MV-4-11 (cell line): Measurements from ENCODE around the gene ZNF71.
"Not testable (repeated sequence)": the region's sequence is repeated elsewhere in the genome, so short reads cannot be mapped to it uniquely, and the experiment has no call there.

Experiments
- DNase-seq: peaks from one replicate; lab custom pipeline; 2025; lab: John Stamatoyannopoulos, UW

ZNF71 gene

DNA sequence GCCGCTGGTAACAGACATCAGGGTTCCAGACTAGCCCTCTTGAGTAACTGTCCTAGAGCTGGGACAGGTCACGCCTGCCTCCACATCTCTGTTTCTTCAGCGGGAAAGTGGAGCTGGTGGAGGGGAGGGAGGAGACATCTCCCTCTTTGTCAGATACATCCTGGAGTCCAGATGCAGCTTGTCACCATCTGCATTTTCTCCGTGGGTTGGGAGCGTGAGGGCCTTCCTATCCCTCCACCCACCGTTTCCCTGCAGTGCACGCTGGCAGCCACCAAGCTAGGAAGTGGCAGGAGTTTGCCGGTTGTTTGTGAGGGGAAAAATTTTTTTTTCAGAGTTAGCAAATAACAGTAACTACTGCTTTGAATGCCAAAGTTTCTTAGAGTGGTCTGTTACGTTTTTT lies 27.9 kb downstream of the ZNF71 start:
- no peak for DNase-seq

DNA sequence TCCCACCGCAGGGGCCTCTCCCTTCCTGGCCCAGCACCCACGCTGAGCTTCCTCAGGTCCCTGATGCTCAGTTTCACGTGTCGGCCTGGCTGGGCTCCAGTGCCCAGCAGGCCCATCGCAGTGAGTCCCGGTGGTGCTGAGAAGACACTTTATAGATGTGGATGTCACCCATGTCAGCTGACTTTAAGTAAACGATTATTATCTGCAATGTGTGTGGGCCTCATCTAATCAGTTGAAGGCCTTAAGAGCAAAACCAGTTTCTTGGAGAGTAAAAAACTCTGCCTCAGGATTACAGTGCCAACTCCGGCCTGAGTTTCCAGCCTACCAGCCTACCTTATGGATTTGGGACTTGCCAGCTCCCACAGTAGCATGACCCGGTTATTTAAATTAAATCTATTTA lies 30.6 kb downstream of the ZNF71 start:
- no peak for DNase-seq

DNA sequence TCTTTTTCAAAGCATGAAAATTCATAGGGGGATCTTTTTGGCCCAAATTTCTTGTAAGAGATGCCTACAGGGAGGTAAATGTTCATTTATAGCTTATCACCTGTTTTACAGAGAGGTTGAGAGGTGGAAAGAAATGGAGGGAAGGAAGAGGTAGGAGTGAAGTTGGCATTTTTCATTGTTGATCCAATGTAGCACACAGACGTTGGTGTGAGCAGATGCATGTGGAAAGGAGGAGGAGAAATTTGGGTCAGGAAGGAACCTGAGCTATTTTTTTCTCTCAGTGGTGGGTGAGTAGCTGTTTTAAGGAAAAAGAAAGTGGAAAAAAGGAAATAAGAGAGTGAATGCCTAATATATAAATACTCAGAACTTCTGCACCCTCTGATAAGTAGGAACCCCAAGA lies 37.9 kb downstream of the ZNF71 start:
- no peak for DNase-seq

DNA sequence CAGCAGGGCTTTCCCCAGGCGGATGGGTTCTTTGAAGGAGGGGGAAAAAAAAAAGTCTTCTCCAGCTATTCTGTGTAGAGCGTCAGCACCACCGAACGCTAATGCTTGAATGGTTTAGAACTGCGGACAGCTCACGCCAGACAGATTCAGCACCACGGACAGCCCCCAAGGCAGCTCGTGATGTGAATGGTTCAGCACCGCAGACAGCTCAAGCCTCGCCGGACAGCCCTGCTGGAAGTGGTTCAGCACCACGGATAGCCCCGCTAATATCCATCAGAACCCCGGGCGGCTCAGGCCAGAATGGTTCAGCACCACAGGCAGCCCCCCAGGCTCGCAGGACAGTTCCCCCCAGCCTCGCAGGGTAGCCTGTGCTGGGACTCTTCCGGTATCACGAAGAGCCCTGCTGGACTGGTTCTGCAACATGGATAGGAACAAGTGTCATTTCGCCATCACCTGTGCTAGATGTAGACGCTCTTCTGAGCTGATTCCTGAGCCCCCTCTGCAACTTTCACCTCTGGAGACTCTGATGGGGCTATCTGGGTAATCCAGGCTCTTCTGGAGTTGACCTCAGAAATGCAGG lies 43.0 kb downstream of the ZNF71 start:
- DNase-seq: peak; percentile 87

DNA sequence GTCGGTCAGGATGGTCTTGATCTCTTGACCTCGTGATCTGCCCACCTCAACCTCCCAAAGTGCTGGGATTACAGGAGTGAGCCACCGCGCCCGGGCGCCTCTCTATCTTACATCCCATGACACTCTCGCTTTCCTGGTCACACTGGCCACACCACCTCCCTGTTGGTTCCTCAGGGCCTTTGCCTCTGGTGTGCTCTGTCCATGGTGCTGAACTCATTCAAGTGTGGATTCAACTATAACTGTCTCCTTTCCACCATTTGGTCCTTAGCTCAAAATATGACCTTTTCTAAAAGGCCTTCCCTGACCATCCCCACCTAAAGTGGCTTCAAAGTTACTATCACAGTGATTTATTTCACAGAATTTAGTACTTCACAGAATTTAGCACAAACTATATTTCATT lies 44.1 kb downstream of the ZNF71 start:
- peak; percentile 31 for DNase-seq

DNA sequence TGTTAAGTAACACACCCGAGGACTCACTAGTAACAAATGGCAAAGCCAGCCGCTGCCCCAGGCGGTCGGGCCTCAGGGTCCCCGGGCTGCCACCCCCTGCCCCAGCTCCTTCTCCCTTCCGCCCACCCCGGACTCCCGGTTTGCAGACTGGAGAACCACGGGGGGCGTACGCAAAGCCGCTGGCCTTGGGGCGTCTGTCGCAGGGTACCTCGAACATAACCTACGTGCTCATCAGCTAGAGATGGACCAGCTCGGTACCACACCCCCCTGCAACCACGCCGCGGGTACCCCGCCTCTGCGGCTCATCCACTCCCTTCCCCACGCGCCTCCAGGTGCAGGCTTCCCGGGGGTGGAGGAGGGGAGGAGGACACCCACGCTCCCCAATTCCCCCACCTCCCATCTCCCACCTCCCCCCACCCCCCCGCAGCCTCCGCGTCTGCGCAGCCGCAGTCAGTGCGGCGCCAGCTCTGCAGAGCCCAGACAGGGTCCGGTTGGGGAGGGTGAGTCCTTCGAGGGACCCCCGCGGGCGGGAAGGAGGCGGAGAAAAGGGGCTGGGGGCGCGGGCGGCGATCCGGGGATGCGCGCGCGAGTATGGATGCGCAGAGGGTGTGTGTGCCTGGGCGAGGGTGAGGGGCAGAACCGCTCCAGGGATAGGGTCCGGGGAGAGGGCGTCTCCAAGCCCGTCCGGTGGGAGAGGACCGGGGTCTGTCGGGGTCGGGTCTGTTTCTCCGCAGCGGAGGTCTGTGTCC lies 47.8 kb downstream of the ZNF71 start, which contains the start of gene SMIM17:
Gene SMIM17, plus strand, starts transcription at position 449 of the 749 bp plus-strand sequence. CDS start 2,509 bp downstream, outside the sequence.
- DNase-seq: no peak

DNA sequence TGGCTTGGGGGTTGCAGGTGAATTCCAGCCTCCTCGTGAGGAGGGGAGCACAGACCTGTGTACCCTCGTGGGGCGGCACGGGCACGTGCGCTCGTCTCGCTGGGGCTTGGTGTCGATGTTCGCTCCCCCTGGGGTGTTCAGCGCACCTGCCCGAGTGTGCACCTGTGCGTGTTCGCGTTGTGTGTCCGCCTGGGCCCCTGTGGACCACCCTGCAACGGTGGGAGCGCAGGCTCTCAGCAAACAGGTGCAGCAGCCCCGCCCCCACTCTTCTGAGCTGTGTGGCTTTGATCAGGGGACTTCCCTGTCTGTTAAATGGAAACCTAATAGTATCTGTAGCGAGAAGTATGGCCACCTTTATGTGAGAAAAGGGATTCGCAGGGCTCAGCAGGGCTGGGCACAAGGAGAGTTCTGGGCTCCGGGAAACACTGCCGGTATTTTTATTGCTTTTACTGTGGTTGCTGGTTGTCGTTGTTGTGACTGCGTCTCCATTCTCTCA lies 48.4 kb downstream of the ZNF71 start:
- no peak for DNase-seq

DNA sequence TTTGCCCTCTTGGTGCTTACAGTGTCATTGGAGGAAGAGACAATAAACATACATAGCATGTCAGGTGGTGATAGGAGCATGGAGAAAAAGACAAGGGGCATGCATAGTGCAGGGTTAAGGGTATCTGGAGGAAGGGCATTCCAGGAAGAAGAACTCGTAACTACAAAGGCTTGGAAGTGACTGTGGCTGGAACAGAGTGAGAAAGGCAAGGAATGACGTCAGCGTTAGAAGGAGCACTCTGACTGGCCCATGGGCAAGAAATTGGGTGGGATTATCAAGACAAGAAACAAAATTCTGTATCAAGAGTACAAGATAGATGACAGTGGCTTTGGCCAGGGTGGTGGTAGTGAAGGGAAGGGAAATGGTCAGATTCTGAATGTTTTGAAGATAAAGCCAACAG lies 59.0 kb downstream of the ZNF71 start:
- DNase-seq: no peak

DNA sequence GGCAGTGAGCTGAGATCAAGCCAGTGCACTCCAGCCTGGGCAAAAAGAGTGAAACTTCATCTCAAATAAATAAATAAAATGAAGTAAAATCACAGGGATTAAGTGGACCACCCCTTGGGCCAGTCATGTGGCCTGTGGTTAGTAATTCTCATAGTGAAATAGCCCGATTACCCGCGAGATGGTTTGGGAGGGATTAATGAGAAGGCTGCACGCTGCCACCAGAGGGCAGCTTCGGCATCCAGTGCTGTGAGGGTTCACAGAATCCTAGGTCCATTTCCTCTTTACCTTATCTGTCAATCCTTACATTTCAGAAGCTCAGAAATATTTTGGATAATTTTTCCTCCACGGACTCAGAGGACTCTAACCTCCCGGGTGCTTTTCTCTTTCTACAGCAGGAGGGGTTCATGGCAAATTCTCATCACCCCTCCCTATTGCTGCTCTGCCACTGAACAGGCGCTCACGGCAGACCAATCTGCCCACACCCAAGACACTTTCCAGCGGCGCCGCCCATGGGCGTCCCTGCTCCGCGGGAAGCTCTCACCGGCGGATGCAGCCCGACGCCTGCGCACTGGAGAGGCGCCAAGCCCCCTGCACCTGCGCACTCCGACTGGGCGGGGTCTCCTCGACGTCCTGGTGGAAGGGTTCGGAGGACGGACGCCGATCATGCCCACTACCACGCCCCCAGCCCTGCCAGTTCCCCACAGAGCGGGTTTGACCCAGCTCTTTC lies 65.4 kb downstream of the ZNF71 start:
- no peak for DNase-seq

DNA sequence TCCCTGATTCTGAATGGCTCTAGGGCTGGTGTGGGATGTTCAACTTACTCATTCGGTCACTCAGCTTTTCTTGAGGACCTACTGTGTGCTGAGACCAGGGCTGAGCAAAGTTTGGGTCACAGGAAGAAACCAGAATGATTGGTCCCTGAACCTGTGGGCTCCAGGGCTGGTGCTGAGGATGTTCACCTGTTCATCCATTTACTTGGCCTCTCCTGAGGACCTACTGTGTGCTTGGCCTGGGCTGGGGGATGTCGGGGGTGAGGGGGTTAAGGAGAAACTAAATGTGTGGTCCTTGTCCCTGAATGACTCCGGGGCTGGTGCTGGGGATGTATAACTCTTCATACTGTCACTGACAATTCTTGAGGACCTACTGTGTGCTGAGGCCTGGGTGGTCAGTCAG lies 66.1 kb downstream of the ZNF71 start:
- no peak for DNase-seq

DNA sequence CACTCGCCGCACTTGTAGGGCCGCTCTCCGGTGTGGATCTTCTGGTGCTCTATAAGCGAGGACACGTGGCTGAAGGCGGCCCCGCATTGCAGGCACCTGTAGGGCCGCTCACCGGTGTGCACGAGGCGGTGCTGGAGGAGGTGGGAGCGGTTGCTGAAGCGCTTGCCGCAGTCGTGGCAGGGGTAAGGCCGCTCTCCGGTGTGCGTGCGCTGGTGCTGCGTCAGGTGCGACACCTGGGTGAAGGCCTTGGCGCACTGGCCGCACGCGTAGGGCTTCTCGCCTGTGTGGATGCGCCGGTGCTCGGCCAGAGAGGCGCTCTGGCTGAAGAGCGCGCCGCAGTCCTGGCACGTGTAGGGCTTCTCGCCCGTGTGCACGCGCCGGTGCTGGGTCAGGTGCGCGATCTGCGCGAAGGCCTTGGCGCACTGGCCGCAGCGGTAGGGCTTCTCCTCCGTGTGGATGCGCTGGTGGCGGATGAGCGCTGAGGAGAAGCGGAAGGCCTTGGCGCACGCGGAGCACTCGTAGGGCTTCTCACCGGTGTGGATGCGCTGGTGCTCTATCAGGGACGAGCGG lies 68.9 kb downstream of the ZNF71 start:
- no peak for DNase-seq

DNA sequence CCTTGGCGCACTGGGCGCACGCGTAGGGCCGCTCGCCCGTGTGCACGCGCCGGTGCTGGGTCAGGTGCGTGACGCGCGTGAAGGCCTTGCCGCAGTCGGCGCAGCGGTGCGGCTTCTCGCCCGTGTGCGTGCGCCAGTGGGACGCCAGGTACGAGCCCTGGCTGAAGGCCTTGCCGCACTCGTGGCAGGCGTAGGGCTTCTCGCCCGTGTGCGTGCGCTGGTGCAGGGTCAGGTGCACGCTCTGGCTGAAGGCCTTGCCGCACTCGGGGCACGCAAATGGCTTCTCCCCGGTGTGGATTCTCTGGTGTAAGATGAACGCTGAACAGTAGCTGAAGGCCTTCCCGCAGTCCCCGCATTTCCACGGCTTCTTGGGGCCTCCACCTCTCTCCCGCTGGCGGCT lies 69.4 kb downstream of the ZNF71 start:
- DNase-seq: no peak

DNA sequence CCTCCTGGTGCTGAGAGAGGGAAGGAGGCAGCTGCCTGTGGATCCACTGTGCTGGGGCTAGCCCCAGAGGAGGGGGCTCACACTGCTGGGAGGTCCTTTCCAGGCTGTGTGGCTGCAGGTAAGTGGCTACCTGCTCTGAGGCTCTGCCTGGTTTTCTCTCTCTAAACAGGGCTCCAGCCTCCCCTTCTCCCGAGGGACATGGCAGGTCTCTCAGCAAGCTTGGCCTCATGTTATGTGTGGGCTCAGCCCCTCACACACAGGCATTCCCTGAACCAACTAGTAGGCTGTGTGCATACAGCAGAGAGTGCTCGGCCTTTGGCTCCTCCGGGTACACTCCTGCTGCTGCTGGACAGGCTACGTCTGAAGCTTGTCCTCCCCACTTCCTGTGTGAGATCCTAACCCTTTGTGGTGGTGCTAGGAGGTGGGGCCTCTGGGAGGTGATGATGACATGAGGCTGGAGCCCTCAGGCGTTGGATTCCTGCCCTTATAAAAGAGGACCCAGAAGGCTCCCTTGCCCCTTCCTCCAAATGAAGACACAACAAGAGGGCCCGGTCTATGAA lies 72.3 kb downstream of the ZNF71 start:
- DNase-seq: no peak

DNA sequence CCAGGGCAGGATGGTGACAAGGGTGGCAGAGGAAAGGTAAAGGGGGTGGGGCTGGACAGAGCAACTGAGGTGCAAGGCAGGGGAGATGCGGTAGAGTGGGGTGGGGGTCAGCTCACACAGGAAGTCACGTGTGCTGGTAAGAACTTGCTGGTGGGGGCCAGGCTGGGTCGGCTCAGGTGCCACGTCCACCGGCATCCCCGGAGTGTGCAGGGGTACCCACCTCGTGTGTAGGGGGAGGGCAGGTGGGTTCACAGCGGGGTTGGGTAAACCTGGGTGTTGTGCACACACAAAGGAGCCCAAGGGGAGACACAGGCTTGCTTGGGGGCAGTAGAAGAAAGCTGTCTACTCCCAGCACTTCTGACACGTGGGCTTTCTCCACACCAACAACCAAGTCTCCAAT lies 73.6 kb downstream of the ZNF71 start:
- no peak for DNase-seq

DNA sequence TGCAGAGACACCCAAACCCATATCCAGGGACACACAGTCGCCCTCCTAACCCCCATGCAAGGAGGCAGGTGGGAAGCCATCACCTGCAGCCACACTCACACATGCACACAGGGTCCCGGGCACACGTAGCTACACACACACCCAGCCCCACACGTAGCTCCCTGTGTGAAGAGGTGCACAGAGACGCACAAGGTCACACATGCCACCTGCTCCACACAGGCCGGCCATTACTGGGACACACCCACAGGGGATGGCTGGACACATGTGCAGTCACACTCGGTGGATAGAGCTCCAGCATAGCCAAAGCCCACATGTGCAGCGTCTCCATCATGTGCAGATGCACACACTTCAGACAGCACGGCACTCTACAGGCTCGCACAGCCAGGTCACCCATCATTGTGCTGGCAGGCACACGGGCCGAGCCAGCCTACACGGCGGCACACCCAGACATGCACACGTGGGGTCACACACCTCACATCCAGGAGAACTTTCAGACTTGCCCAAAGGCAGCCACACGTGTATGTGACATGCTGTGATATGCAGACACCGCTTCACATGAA lies 75.4 kb downstream of the ZNF71 start:
- no peak for DNase-seq

DNA sequence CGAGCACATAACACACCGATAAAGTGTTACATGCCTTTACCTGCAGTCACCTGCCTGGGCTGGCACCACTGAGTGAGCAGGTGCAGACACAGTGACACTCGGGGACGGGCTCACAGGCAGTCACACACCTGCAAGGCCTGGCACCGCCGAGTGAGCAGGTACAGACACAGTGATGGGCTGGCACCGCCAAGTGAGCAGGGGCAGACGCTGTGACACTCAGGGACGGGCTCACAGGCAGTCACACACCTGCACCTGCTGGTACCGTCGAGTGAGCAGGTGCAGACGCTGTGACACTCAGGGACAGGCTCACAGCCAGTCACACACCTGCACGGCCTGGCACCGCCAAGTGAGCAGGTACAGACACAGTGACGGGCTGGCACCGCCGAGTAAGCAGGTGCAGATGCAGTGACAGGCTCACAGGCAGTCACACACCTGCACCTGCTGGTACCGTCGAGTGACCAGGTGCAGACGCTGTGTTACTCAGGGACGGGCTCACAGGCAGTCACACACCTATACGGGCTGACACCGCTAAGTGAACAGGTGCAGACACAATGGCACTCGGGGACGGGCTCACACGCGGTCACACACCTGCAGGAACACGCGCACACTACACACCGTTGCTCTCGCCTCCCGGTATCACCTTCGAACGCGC lies 76.0 kb downstream of the ZNF71 start:
- DNase-seq: no peak

DNA sequence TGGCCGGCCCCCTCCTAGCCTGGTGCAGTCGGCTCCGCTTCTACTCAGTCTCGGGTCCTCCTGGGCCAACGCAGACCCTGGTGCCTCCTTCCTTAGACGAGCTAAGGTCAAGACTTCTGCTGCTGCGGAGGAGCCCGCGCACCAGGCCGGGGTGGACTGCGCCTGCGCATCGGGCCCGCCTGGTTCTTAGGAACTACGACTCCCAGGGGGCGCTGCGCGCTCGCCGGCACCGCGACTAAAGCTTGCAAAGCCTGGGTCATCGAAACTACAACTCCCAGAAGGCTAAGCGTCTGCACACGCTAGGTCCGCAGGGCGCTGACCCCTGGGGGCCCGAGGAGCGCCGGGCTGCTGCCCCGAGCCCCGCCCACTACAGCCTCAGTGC lies 76.5 kb downstream of the ZNF71 start, which contains the start of gene ZNF835:
Gene ZNF835, minus strand, starts transcription at position 145 of the 382 bp plus-strand sequence. CDS start 6,559 bp downstream, outside the sequence.
- no peak for DNase-seq

DNA sequence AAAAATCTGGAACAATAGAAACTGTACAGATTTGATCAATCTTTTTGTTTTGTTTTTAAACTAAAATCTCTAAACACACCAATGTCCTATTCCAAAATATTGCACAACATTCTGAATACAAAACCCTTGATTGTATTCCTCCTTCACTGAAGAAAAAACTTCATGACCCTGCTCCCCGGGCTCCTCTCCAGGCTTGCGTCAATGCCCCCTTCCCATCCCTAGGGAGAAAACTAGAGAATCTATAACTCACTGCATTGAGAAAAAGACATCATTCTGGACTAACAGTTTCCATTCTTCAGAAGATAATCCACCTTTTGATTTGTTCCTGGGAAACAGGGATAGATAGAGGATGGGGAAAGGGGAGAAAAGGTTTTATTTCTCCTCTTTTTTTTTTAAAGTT lies 77.5 kb downstream of the ZNF71 start:
- not testable (repeated sequence) for DNase-seq
